HL-60/S4 treated with phorbol 12-myristate 13-acetate at 8.2 ng/mL for 4 days and 3 days (cell line): ENCODE data around the gene ASPHD1.
"Not testable (repeated sequence)": the region's sequence is repeated elsewhere in the genome, so short reads cannot be mapped to it uniquely, and the experiment has no call there.

Experiments used
- in situ Hi-C: fragments of 300-500 bp; cut with MboI; formaldehyde crosslinking; loops from 2 replicates; pipeline ENCODE4 v1.15.0; 2022; ENCODE audit warnings: low sequenced_read_pairs

ASPHD1 gene

DNA sequence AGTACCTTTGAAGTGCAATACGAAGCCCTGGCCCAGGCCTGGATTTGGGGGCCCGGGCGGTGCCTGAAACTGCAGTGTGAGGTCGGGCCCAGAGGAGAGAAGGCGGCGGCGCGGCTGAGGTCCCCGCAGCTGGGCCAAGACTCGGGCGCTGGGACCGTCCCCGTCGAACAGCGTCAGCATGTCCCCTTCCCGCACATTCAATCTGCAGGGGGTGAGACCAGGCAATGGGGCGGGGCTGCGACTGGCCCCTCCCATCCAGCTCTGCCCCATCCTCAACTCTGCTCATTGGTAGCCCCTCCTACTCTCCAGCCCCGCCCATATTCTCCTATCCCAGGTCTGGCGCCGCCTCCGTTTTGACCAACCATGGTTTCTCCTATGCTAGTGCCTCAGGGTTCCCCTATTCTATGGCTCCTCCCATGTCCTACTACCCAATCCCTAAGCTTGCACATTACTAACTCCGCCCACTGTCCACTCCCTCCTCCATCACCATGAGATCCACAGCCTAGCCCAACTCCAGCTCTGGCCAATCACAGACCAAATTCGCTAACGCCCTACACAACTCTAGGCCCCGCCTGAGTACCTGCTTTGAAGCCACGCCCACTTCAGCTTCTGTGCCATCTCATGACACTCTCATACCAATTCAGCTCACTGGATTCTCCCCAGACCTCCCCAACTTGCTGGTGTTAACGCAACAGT lies 22.9 kb upstream of the ASPHD1 start:
- in situ Hi-C loops: no loop called here

DNA sequence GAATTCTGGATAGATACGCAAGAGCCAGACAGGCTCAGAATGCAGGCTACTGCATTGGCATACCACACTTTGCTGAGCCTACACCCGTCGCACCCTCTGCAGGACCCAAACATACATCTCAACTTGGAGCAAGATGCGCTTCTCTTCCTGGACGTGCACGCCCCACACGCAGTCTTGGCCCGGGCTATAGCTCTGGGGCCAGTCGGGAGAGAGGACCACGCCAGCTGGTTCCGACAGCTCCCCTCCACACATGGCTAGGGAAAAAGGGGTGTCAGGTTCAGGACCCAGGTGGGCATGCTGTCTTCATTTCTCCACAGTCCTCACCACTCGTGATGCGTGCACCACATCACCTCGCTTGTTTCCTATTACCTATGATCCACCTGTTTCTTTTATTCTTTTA lies 22.1 kb upstream of the ASPHD1 start:
- in situ Hi-C loops: no loop called here

- in situ Hi-C loops: no loop called here
These were observed 19.2 kb upstream of the ASPHD1 start for GRCh38 chr16:29881050-29881449.

DNA sequence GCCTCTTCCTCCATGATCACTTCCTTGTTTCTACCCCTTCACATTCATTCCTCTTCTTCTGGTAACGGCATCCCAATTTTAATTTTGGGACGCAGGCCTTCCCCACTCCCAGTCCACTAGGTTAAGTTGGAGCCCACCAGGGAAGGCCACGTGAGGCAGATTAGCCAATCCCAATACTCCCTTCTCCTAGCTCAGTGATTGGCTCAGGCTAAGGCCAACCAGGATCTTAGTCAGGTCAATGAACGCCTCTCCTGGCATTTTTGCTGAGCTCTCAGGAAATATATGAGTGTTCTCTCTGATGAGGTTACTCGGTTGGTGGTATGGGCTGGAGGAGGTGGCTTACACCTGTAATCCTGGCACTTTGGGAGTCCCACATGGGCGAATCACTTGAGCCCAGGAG lies 16.3 kb upstream of the ASPHD1 start:
- in situ Hi-C loops: no loop called here

GRCh38 chr16:29889372-29889771 lies 10.9 kb upstream of the ASPHD1 start:
- in situ Hi-C loops: not testable (repeated sequence)

- in situ Hi-C loops: no loop called here
These were observed 8.5 kb upstream of the ASPHD1 start for GRCh38 chr16:29891525-29892457.

DNA sequence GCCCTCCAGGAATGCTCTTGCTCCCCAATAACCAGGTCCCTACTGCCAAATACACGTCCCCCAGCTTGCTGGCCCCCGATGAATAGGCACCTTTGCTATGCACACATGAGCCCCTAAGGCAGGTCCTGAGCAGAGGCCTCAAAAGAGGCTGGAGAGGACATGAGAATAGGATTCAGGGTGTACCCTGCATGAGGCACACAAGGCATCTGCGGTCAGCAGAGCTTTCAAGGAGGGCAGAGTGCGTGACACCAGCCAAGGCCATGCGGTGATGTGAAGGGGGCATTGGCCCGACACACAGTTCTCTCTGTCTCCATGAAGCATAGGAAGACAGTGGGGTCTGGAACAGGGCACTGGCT lies 7.9 kb upstream of the ASPHD1 start:
- in situ Hi-C loops: no loop called here

DNA sequence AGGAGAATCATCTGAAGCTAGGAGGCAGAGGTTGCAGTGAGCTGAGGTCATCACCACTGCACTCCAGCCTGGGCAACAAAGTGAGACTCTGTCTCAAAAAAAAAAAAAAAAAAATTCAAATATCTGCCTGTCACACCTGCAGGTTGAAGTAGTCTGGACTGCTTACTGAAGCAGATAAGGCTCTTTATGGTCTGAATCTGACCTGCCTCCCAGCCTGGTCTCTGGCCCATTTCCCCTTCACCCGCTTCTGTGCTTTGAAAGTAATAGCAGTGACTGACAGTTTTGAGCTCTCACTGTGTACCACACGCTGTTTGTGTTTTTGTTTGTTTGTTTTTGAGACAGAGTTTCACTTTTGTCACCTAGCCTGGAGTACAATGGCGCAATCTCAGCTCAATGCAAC lies 6.7 kb upstream of the ASPHD1 start:
- in situ Hi-C loops: no loop called here

DNA sequence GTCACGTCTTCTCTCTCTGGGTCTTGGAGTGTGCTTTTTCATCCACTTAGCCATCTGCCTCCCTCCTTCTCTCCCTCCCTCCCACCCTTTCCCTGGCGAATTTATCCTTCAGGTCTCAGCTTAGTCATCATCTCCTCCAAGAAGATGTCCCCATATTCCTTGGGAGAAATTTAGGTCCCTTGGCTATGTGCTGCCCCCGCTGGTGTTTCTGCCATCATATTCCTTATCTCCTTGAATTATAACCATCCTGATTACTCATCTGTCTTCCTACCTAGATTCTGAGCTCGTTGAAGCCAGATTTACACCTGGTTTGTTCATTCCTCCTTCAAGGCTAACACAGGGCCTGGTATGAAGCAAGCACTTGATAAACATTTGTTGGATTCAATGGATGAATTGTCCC lies 5.9 kb upstream of the ASPHD1 start:
- in situ Hi-C loops: no loop called here

DNA sequence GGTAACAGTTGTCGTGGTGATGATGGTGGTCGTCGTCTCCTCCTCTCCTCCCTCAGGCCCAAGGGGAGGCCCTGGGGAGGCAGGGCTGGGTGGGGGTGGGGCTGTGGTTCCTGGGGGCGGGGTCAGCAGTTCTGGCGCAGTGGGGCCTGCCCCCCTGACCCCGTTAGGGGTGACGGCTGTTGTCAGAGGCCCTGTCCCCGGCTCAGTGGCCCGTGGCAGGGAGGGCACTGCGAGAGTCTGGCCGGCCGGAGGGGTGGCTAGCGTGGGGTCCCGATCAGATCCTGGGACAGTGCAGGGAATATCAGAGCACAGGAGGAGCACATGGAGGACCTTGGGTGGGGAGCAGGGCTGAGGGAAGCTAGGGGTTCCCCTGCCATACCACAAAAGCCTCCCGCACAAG lies 3.4 kb upstream of the ASPHD1 start:
- in situ Hi-C loops: no loop called here

DNA sequence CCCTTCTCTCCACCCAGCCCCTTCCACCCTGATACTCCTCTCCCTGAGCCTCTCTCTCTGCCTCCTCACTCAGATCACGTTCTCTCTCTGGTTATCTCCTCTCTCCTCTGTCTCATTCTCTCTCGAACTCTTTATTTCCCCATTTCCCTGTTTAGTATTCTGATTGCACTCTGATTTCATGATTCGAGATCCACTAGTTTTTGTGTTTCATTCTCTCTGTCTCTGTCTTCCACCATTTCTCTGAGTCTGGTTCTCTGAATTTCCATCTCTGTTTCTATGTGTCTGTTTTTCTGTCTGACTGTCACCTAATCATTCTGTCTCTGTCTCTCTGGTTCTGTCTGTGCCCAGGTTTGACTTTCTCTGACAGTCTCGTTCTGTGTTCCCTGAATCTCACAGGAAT lies 3.0 kb upstream of the ASPHD1 start:
- in situ Hi-C loops: no loop called here

GRCh38 chr16:29898135-29898803 lies 2.0 kb upstream of the ASPHD1 start:
- in situ Hi-C loops: no loop called here

GRCh38 chr16:29898804-29899515 lies 1.3 kb upstream of the ASPHD1 start:
- in situ Hi-C loops: no loop called here

DNA sequence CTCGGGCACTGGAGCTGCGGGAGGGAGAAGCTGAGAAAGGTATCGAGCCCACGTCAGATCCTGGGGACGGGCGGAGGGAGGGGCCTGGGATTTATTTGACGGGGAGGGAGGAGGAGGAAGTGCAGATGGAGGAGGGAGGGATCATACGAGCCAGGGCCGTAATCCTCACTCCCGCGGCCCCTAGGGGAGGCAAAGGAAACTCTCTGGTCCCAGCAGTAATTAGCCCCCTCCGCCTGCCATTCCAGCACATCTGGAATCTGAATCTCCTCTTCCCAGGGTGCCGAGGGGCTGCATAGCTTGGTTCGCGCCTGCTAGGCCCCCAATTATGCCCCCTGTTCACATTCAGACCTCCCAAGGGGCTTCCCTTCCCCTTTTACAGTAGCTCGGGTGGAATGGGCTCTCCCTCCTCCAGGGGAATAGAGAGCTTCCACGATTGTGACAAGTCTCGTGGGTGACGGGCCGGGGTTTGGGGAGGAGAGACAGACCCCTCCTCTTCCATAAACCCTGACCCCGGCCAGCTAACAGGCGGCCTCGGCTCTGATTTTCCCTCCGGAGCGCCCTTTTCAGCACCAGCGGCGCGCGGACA lies 679 bp upstream of the ASPHD1 start, which contains the start of gene SEZ6L2:
SEZ6L2 (minus strand) TSS at position 35 of the 586 bp plus-strand sequence. CDS start 531 bp downstream, outside the sequence.
- in situ Hi-C loops: no loop called here

DNA sequence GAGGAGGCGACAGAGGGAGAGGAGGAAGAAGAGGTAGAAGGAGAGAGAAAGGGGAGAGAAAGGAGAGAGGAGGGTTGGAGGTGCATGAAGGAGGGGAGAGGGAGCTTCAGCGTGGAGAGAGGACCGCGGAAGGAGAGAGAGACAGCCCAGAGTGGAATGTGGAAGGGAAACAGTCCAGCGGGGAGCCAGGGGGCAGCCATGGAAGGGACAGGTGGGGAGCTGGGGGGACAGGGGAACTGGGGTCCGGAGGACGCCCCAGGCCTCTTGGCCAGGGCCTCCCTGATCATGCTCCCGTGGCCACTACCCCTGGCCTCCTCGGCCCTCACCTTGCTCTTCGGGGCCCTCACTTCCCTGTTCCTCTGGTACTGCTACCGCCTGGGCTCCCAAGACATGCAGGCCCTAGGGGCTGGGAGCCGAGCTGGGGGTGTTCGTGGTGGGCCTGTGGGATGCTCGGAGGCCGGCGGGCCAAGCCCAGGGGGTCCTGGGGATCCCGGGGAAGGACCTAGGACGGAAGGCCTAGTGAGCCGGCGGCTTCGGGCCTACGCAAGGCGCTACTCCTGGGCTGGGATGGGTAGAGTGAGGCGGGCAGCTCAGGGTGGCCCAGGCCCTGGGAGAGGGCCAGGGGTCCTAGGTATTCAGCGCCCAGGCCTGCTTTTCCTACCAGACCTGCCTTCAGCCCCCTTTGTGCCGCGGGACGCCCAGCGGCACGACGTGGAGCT lies 759 bp downstream of the ASPHD1 start:
- in situ Hi-C loops: no loop called here

DNA sequence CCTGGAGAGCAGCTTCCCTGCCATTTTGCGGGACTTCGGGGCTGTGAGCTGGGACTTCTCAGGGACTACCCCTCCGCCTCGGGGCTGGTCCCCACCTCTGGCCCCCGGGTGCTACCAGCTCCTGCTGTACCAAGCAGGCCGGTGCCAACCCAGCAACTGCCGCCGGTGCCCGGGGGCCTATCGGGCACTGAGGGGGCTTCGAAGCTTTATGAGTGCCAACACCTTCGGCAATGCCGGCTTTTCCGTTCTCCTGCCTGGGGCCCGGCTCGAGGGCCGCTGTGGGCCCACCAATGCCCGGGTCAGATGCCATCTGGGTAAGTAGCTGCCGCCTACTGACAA lies 1.3 kb downstream of the ASPHD1 start:
- in situ Hi-C loops: no loop called here

- in situ Hi-C loops: no loop called here
These were observed 3.3 kb downstream of the ASPHD1 start for GRCh38 chr16:29903590-29903989.

- in situ Hi-C loops: no loop called here
These were observed 4.7 kb downstream of the ASPHD1 start for GRCh38 chr16:29904947-29905346.

DNA sequence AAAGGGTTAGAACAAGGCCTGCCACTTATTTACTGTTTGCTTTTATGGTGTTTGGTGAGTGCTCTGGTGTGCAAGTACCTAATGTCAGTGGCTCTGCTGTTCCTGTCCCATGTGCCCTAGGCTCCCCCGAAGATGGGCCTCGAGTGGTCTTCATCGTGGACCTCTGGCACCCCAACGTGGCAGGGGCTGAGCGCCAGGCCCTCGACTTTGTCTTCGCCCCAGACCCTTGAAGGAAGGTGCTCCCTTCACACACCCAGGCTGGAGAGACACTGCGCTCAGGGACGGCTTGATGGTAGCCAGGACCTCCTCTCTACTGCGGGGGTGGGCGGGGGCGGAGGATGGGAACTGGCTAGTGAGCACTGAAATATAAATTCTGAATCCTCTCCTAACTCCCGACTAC lies 5.4 kb downstream of the ASPHD1 start:
- in situ Hi-C loops: no loop called here
